ENCODE data around the gene RNF11.

- TF ChIP-seq EZH2 (IDR thresholded peaks at IDR 0.05; ENCODE audit: borderline replicate concordance, low read depth, low read length, poor library complexity, severe bottlenecking) (no peak), CTCF (conservative IDR thresholded peaks at IDR 0.05; ENCODE audit: low read depth, low read length) (no peak)
These were observed 26.0 kb upstream of the RNF11 start for GRCh38 chr1:51210055-51210454.
